Jurkat, Clone E6-1 (cell line): ENCODE results near the gene INPP5K.
"Not testable (repeated sequence)": the region's sequence is repeated elsewhere in the genome, so short reads cannot be mapped to it uniquely, and the experiment has no call there.

ENCODE experiments used
- DNase-seq: peaks from one replicate; pipeline ENCODE4 v3.0.0-alpha.2; 2011; ENCODE audit warnings: low read depth, low spot score
- H3K4me3 ChIP-seq: 2 replicates; pipeline ENCODE4 v1.5.1; 2011; ENCODE audit warnings: mild to moderate bottlenecking, low read length, control low read depth, moderate library complexity

Gene INPP5K

GRCh38 chr17:1511756-1512321 is 4.6 kb downstream of the INPP5K start:
- DNase-seq: no peak
- no peak overlapping the region for H3K4me3 ChIP-seq

- DNase-seq: no peak
- no peak overlapping the region for H3K4me3 ChIP-seq
These were observed 5.1 kb downstream of the INPP5K start for GRCh38 chr17:1511290-1511689.

DNA sequence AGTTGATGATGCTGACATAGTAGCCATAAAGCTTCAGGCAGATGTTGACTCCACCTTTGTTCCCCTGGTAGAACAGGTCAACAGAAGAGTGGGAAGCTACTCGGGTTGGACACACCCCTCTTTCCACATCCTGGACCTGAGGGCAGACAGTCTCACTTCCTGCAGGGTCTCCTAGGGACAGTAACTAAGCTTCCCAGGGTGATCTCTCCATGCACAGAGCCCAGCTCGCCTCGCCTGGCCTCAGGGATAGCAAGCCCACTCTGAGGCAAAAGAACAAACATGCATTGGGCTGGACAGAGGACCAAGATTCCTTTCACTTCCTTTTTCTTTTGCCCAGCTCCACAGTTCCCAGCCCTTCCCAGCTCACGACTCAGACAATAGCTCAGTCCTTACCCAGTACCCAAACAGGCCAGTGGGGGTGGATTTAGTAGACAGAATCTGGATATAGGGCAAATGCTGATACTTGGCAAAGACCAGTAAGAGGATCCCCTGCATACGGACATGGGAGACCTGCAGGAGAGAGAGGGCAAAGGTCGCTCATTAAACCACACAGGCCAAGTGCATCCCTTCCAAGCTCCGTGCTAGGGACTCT is 7.0 kb downstream of the INPP5K start:
- H3K4me3 ChIP-seq: no peak overlapping the region
- DNase-seq: no peak

GRCh38 chr17:1508709-1509108 is 7.7 kb downstream of the INPP5K start:
- not testable (repeated sequence) for DNase-seq, H3K4me3 ChIP-seq

GRCh38 chr17:1506649-1507267 is 9.7 kb downstream of the INPP5K start:
- no peak overlapping the region for H3K4me3 ChIP-seq
- no peak for DNase-seq

GRCh38 chr17:1505586-1505985 is 10.8 kb downstream of the INPP5K start:
- DNase-seq: no peak
- H3K4me3 ChIP-seq: no peak overlapping the region

DNA sequence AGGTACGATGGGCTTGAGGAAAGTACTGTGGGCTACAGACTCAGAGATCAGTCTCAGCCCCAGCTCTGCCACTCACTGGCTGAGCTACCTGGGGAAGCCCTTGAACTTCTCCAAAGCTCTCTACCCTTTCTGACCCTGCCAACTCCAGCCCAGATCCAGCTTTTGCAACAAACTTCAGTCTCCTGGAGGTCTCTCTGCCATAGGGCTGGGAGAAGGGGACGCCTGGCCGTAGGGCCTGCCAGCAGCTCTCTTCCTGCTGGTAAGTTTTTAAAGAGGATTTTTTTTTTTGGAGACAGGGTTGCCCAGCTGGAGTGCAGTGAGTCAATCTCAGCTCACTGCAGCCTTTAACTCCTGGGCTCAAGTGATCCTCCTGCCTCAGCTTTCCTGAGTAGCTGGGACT is 11.5 kb downstream of the INPP5K start:
- DNase-seq: no peak
- no peak overlapping the region for H3K4me3 ChIP-seq

DNA sequence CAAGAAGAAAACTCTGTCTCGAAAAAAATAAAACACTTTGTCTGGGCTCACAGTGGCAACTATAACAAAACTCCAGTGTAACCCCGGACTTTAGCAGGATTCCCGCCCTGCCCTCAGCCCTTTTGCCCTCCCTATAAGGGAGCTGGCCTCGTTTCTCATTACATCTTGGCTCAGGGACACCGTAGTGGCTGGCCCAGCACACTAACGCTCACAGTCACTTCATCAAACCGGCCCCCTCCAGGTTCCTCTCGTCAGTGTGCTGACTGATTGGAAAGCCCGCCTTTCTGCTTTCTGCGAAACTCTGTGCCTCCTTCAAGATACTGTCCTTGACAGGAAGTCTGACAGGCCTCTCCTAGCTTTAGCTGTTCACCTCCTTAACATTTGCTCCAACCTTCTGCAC is 12.7 kb downstream of the INPP5K start:
- no peak overlapping the region for H3K4me3 ChIP-seq
- no peak for DNase-seq

GRCh38 chr17:1498869-1499268 is 17.5 kb downstream of the INPP5K start:
- no peak for DNase-seq
- H3K4me3 ChIP-seq: no peak overlapping the region

DNA sequence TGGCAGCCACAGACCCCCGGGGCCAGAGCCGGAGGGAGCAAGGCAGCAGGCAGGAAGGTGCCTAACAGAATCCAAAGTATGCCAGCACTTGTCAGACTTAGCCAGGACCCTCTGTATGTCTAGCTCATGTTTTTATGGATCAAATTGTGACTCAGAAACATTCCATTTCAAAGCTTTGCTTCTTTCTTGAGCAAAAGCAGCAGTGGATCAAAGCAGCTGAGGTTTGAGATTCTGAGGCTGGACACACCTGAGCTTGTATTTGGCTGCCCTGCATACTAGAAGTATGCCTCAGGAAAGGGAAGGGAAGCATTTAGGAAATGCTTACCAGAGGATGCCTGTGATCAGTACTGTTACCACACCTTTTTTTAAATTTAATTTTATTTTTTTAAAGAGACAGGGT is 18.2 kb downstream of the INPP5K start:
- no peak for DNase-seq

GRCh38 chr17:1497831-1498230 is 18.6 kb downstream of the INPP5K start:
- no peak for DNase-seq
- no peak overlapping the region for H3K4me3 ChIP-seq

More for the DNA sequence above, 18.2 kb downstream of the INPP5K start:
- no peak overlapping the region for H3K4me3 ChIP-seq

DNA sequence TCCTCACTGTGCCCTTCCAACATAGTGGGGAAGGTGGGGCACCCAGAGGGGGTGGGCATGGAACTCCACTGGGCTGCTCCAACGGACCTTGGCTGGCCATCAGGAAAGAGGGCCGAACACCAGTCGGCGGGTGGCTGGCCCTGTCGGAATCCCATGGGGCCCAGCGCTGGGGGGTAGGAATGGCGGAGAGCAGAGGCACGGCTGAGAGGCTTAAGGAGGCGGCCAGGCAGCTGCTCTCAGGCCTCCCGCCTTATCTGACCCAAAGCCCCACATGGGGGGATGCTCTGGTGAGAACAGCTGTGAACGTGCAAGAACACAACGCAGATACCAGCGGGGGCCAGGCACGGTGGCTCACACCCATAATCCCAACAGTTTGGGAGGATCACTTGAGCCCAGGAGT is 19.5 kb downstream of the INPP5K start:
- no peak for DNase-seq
- H3K4me3 ChIP-seq: no peak overlapping the region

DNA sequence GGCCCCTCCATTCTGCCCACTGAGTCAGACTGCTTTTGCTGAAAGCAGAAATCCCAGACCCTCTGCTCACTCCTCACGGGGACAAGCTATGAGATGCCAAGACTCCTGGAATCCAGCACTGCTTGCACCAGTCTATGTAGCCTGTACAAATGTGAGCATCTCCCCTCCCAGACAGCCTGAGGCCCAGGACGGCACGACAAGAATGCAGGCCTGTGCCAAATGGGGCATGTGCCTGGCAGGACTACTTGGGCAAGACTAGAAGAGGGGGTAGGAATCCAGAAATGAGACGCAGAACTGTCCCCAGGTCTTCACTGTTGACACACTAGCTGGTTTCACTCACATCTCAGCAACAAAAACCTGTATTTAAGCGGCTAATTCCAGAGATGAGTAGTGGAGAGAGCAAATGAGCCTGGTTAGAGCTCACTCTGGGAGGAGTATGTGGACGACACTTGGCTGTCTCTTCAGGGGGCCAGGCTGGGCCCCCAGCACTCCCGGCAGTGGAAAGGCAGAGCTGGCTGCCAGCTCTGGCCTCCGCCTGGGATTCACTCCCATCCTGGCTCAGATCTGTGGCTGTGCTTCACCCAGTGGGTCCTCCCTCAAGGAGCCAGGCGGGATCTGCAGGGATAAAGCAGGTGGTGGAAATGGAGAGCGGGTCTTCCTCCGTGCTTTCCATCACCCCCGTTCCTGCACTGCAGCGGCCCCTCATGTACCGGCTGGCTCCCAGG is 21.0 kb downstream of the INPP5K start:
- H3K4me3 ChIP-seq: no peak overlapping the region
- no peak for DNase-seq

GRCh38 chr17:1494736-1495253 is 21.6 kb downstream of the INPP5K start:
- DNase-seq: no peak
- no peak overlapping the region for H3K4me3 ChIP-seq

DNA sequence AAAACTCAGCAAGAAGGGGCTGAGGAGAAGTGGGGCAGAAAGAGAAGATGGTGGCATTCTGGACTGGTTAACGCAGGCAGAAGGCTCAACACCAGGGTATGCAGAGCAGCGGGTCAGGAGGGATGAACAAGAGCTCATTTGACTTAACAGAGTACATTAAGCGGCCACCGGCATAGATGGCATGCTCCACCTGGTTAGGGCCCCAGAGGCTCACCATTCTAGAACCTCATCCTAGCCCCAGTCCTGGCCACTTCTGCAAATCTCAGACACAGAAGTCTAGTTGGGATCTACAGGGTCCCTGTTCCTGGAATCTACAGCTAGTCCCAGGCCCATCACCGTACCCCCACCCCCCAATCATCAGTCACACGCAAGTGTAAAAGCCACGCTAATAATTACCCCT is 22.2 kb downstream of the INPP5K start:
- H3K4me3 ChIP-seq: no peak overlapping the region

GRCh38 chr17:1493291-1493980 is 23.0 kb downstream of the INPP5K start:
- no peak overlapping the region for H3K4me3 ChIP-seq
- DNase-seq: no peak

More for the DNA sequence above, 22.2 kb downstream of the INPP5K start:
- DNase-seq: no peak

GRCh38 chr17:1492249-1493206 is 23.9 kb downstream of the INPP5K start, which contains the start of gene MYO1C:
Gene MYO1C (minus strand): TSS chr17:1492686. CDS start chr17:1492487, 199 bp downstream.
- H3K4me3 ChIP-seq: peak within 1 kb of the TSS; percentile 29
- DNase-seq: no peak
